HTR-8/SVneo (cell line): ENCODE data around the gene TAS2R19.
"Not testable (repeated sequence)": the region's sequence is repeated elsewhere in the genome, so short reads cannot be mapped to it uniquely, and the experiment has no call there.

Source experiments
- DNase-seq: peaks from one replicate; pipeline ENCODE4 v3.0.0; 2011; ENCODE audit warnings: low spot score, mixed read lengths; ENCODE audit not compliant: insufficient read length
- FAIRE-seq: peaks from 2 replicates; lab custom pipeline; 2011; peaks lifted over from hg19 to GRCh38; lab: Jason Lieb, UNC

Gene TAS2R19

GRCh38 chr12:11022520-11022919 is at the start of gene TAS2R19:
Gene TAS2R19, minus strand, starts transcription at chr12:11022620. Its CDS starts 49 bp downstream, at chr12:11022571.
- no peak for FAIRE-seq
- no peak for DNase-seq

- no peak for DNase-seq
- no peak for FAIRE-seq
These were observed 49.0 kb upstream of the TAS2R19 start for GRCh38 chr12:11071414-11071813.

GRCh38 chr12:11070999-11071398 is 48.6 kb upstream of the TAS2R19 start:
- FAIRE-seq (no peak), DNase-seq (no peak)

GRCh38 chr12:11069854-11070365 is 47.5 kb upstream of the TAS2R19 start:
- no peak for DNase-seq
- FAIRE-seq, result no peak

GRCh38 chr12:11067514-11067913 is 45.1 kb upstream of the TAS2R19 start:
- FAIRE-seq (no peak), DNase-seq (no peak)

GRCh38 chr12:11062194-11062593 is 39.8 kb upstream of the TAS2R19 start, which contains the start of gene TAS2R46:
Gene TAS2R46, minus strand, starts transcription at chr12:11062294. Its CDS starts 0 bp downstream, at chr12:11062294.
- FAIRE-seq, DNase-seq: not testable (repeated sequence)

GRCh38 chr12:11059784-11060183 is 37.4 kb upstream of the TAS2R19 start:
- FAIRE-seq, result no peak
- DNase-seq, result no peak

- FAIRE-seq (no peak), DNase-seq (no peak)
These were observed 36.6 kb upstream of the TAS2R19 start for GRCh38 chr12:11059041-11059440.

- FAIRE-seq, result no peak
- DNase-seq, result no peak
These were observed 32.9 kb upstream of the TAS2R19 start for GRCh38 chr12:11055306-11055705.

- not testable (repeated sequence) for FAIRE-seq, DNase-seq
These were observed 27.5 kb upstream of the TAS2R19 start for GRCh38 chr12:11049806-11050531.

- DNase-seq, FAIRE-seq: not testable (repeated sequence)
These were observed 18.9 kb upstream of the TAS2R19 start for GRCh38 chr12:11041366-11041765.

- no peak for FAIRE-seq
These were observed 17.7 kb upstream of the TAS2R19 start for GRCh38 chr12:11040162-11040561.

GRCh38 chr12:11039171-11039570 is 16.8 kb upstream of the TAS2R19 start:
- FAIRE-seq (no peak), DNase-seq (no peak)

More at GRCh38 chr12:11040162-11040561, 17.7 kb upstream of the TAS2R19 start:
- no peak for DNase-seq

GRCh38 chr12:11033959-11034358 is 11.5 kb upstream of the TAS2R19 start:
- not testable (repeated sequence) for DNase-seq, FAIRE-seq

- FAIRE-seq (no peak), DNase-seq (no peak)
These were observed 8.9 kb upstream of the TAS2R19 start, which contains the start of gene TAS2R31 for GRCh38 chr12:11031307-11031706. Gene TAS2R31, minus strand, starts transcription at chr12:11031407. Its CDS starts 72 bp downstream, at chr12:11031335.

GRCh38 chr12:11026118-11026517 is 3.7 kb upstream of the TAS2R19 start:
- FAIRE-seq (no peak), DNase-seq (no peak)

GRCh38 chr12:11023387-11023786 is 967 bp upstream of the TAS2R19 start:
- FAIRE-seq (no peak), DNase-seq (no peak)

GRCh38 chr12:11016937-11017336 is 5.5 kb downstream of the TAS2R19 start:
- FAIRE-seq (no peak), DNase-seq (no peak)

GRCh38 chr12:11015775-11016430 is 6.5 kb downstream of the TAS2R19 start:
- FAIRE-seq (no peak), DNase-seq (no peak)

- DNase-seq (no peak), FAIRE-seq (no peak)
These were observed 8.2 kb downstream of the TAS2R19 start for GRCh38 chr12:11014234-11014633.

GRCh38 chr12:11007608-11008007 is 14.8 kb downstream of the TAS2R19 start:
- FAIRE-seq, result no peak
- DNase-seq, result no peak
